HepG2 (cell line): ENCODE results near the gene HSPB6. TPM values are rescaled to one million over a fixed set of nuclear protein-coding genes. Genes with fewer than 3 reads are reported as not detected.

ENCODE experiments used
- ATAC-seq: fragments of 200-7000 bp; cut with Tn5 transposase; 3 replicates; pipeline ENCODE4 v1.9.1; 2020; ENCODE audit warnings: mild to moderate bottlenecking, moderate library complexity
- BruUV-seq: library from RNA; stranded (reverse); fragments of 400-500 nt; replicated peaks from 2 replicates; lab custom pipeline; 2021; lab: Mats Ljungman, UMichigan
- CTCF ChIA-PET: fragments of 300-600 bp; formaldehyde crosslinking; extraction: SDS; loops from one replicate; lab custom pipeline; 2021; ENCODE audit warnings: low total read pairs, inconsistent platforms, low intra/inter-chr PET ratio; lab: Yijun Ruan, JAX
- POLR2A ChIA-PET: fragments of 350-600 bp; sonication (Branson Sonifier 250); formaldehyde crosslinking; loops from one replicate; lab custom pipeline; 2020; ENCODE audit warnings: antibody characterized with exemption, inconsistent platforms; lab: Yijun Ruan, JAX
- DNase-seq: peaks from one replicate; pipeline ENCODE4 v3.0.0-alpha.2; 2015; ENCODE audit warnings: low spot score
- FAIRE-seq: peaks from 3 replicates; lab custom pipeline; 2011; peaks lifted over from hg19 to GRCh38; lab: Jason Lieb, UNC
- H2AFZ ChIP-seq: one replicate; pipeline ENCODE4 v1.6.1; 2011; ENCODE audit warnings: low read length, inconsistent platforms
- H3K27ac ChIP-seq: fragments of 300-600 bp; 3 replicates; pipeline ENCODE4 v1.8.0; 2011; ENCODE audit warnings: mixed run types, mild to moderate bottlenecking, mixed read lengths, low read length, inconsistent platforms; ENCODE audit not compliant: insufficient read depth; ENCODE audit errors: extremely low read length
- H3K27me3 ChIP-seq, 2 experiments: fragments of 200-600 bp in 1 of 2; 2 replicates in 1 of 2; 3 replicates in 1 of 2; pipeline versions ENCODE4 v1.6.0 to v1.8.0; 2011; ENCODE audit warnings: low read length in 2 of 2, mild to moderate bottlenecking in 2 of 2, moderate library complexity in 2 of 2, inconsistent platforms in 1 of 2; ENCODE audit not compliant: insufficient read depth in 2 of 2, control insufficient read depth in 1 of 2
- H3K36me3 ChIP-seq, 2 experiments: fragments of 200-600 bp in 1 of 2; replicated peaks in 1 of 2; 2 replicates in 1 of 2; 3 replicates in 1 of 2; pipeline versions ENCODE4 v1.5.1 to v1.8.0; 2011; ENCODE audit warnings: low read length in 2 of 2, inconsistent platforms in 1 of 2; ENCODE audit not compliant: insufficient read depth in 2 of 2, control insufficient read depth in 1 of 2
- H3K4me1 ChIP-seq: 2 replicates; pipeline ENCODE4 v1.5.1; 2012; ENCODE audit warnings: low read length, inconsistent platforms; ENCODE audit not compliant: insufficient read depth
- H3K4me2 ChIP-seq: 2 replicates; pipeline ENCODE4 v1.6.0; 2011; ENCODE audit warnings: low read depth, low read length, inconsistent platforms
- H3K4me3 ChIP-seq, 3 experiments: fragments of 200-600 bp in 1 of 3; sonication (generic), shearing (Covaris generic) in 1 of 3; replicated peaks in 1 of 3; 2 replicates each; pipeline ENCODE4 v1.5.1; 2011 to 2016; ENCODE audit warnings: low read length in 3 of 3, inconsistent platforms in 2 of 3, low read depth in 2 of 3, mild to moderate bottlenecking in 2 of 3, control low read depth in 1 of 3, mixed read lengths in 1 of 3; ENCODE audit not compliant: insufficient read depth in 1 of 3
- H3K79me2 ChIP-seq: one replicate; pipeline ENCODE4 v1.6.1; 2011; ENCODE audit warnings: low read length, inconsistent platforms; ENCODE audit not compliant: insufficient read depth
- H3K9ac ChIP-seq: 2 replicates; pipeline ENCODE4 v1.6.0; 2011; ENCODE audit warnings: mild to moderate bottlenecking, low read depth, low read length, inconsistent platforms; ENCODE audit not compliant: insufficient read depth
- H3K9me3 ChIP-seq: 2 replicates; pipeline ENCODE4 v1.5.1; 2012; ENCODE audit warnings: mild to moderate bottlenecking, low read length
- H4K20me1 ChIP-seq: 2 replicates; pipeline ENCODE4 v1.6.0; 2011; ENCODE audit warnings: inconsistent platforms, mild to moderate bottlenecking, low read length, moderate library complexity; ENCODE audit not compliant: insufficient read depth
- ARNT2 ChIP-seq: sonication (generic); formaldehyde crosslinking; IDR thresholded peaks from 2 replicates; pipeline ENCODE4 v1.8.0; 2022; ENCODE audit warnings: mild to moderate bottlenecking, low read depth, missing genetic modification reagents, moderate library complexity
- HMG20B ChIP-seq: conservative IDR thresholded peaks from 2 replicates; pipeline ENCODE4 v1.6.1; 2016; ENCODE audit warnings: missing genetic modification reagents, missing compliant biosample characterization
- HNRNPLL ChIP-seq: fragments of 200-400 bp; formaldehyde crosslinking; IDR thresholded peaks from 2 replicates; pipeline ENCODE4 v1.6.1; 2017; ENCODE audit warnings: mild to moderate bottlenecking, low read depth, low read length; ENCODE audit not compliant: poor library complexity, severe bottlenecking
- KAT7 ChIP-seq: IDR thresholded peaks from 2 replicates; pipeline ENCODE4 v1.6.1; 2018; ENCODE audit warnings: borderline replicate concordance, missing compliant biosample characterization
- SMARCE1 ChIP-seq: fragments of 450-650 bp; IDR thresholded peaks from 2 replicates; pipeline ENCODE4 v1.6.1; 2017; ENCODE audit warnings: borderline replicate concordance
- ZFP62 ChIP-seq: sonication (generic); formaldehyde crosslinking; IDR thresholded peaks from 2 replicates; pipeline ENCODE4 v1.4.0; 2020; ENCODE audit warnings: missing genetic modification reagents
- ZNF615 ChIP-seq: sonication (generic); formaldehyde crosslinking; IDR thresholded peaks from 2 replicates; pipeline ENCODE4 v1.5.0; 2020; ENCODE audit warnings: mild to moderate bottlenecking, missing genetic modification reagents, borderline replicate concordance
- ZNF772 ChIP-seq: sonication (generic); formaldehyde crosslinking; IDR thresholded peaks from 2 replicates; pipeline ENCODE4 v1.5.0; 2020; ENCODE audit warnings: mild to moderate bottlenecking, missing genetic modification reagents
- ZNF782 ChIP-seq: sonication (generic); formaldehyde crosslinking; IDR thresholded peaks from 2 replicates; pipeline ENCODE4 v1.4.0; 2020; ENCODE audit warnings: missing genetic modification reagents, mild to moderate bottlenecking, borderline replicate concordance
- ZNF891 ChIP-seq: sonication (generic); formaldehyde crosslinking; IDR thresholded peaks from 2 replicates; pipeline ENCODE4 v1.5.0; 2020; ENCODE audit warnings: mild to moderate bottlenecking, missing genetic modification reagents
- WGBS: methylation state at CpG from one replicate; pipeline ENCODE4 v1.1.6; 2017; ENCODE audit warnings: low lambda C conversion rate; 5-methylcytosine and 5-hydroxymethylcytosine counted together
- in situ Hi-C: cut with HindIII; loops from 2 replicates; pipeline ENCODE4 v1.10.0; 2017; ENCODE audit warnings: low pct_unique_long_range_greater_than_20kb; ENCODE audit not compliant: extremely low pct_ligation_motif_present
- intact Hi-C: fragments of 100-400 bp; cut with micrococcal nuclease; formaldehyde crosslinking; loops from one replicate; pipeline ENCODE4 v1.10.0; 2022; ENCODE audit not compliant: unreplicated experiment
- polyA plus RNA-seq, 8 experiments: library from polyadenylated mRNA; depleted of rRNA in 3 of 8; stranded (reverse) in 7 of 8; unstranded in 1 of 8; fragments of >200 nt; fragmentation: Illumina TruSeq in 4 of 8; extraction: Trizol in 4 of 8; gene quantifications; 2 replicates each; pipeline versions ENCODE4 v1.2.1 to v1.2.3, GENCODE V29; 2011 to 2016; ENCODE audit warnings: low read depth in 4 of 8, missing spikeins in 1 of 8, mixed read lengths in 1 of 8; ENCODE audit not compliant: insufficient read depth in 1 of 8
- total RNA-seq, 5 experiments: library from RNA; depleted of rRNA; stranded (reverse); fragments of >200 nt; fragmentation: Illumina TruSeq; extraction: Trizol; gene quantifications; 2 replicates each; pipeline ENCODE4 v1.2.3, GENCODE V29; 2016; ENCODE audit warnings: low read depth in 1 of 5
- TF ChIP-seq, protein P1 (sequence below): sonication (generic); formaldehyde crosslinking; IDR thresholded peaks from 2 replicates; pipeline ENCODE4 v1.8.0; 2022; ENCODE audit warnings: mild to moderate bottlenecking, missing genetic modification reagents, borderline replicate concordance
- TF ChIP-seq, protein P2 (sequence below): IDR thresholded peaks from 2 replicates; pipeline ENCODE4 v1.6.1; 2016; ENCODE audit warnings: missing compliant biosample characterization, missing genetic modification reagents, borderline replicate concordance
- TF ChIP-seq, protein P3 (sequence below): conservative IDR thresholded peaks from 2 replicates; pipeline ENCODE4 v1.6.1; 2018; ENCODE audit warnings: missing genetic modification reagents
- TF ChIP-seq, protein P4 (sequence below): sonication (generic); formaldehyde crosslinking; IDR thresholded peaks from 2 replicates; pipeline ENCODE4 v1.4.0; 2020; ENCODE audit warnings: mild to moderate bottlenecking, missing genetic modification reagents
- TF ChIP-seq, protein P5 (sequence below): sonication (generic); formaldehyde crosslinking; IDR thresholded peaks from 2 replicates; pipeline ENCODE4 v1.5.1; 2020; ENCODE audit warnings: missing genetic modification reagents, mild to moderate bottlenecking, borderline replicate concordance
- TF ChIP-seq, protein P6 (sequence below): sonication (generic); formaldehyde crosslinking; IDR thresholded peaks from 2 replicates; pipeline ENCODE4 v1.8.0; 2022; ENCODE audit warnings: missing genetic modification reagents, mild to moderate bottlenecking, moderate library complexity, borderline replicate concordance

Gene HSPB6
- total and polyA plus RNA-seq, 2 of the 13 experiments (the other 11 are each of a cell fraction or from before 2014, with no cell fraction given) = 0.18 TPM; not detected in 1

DNA sequence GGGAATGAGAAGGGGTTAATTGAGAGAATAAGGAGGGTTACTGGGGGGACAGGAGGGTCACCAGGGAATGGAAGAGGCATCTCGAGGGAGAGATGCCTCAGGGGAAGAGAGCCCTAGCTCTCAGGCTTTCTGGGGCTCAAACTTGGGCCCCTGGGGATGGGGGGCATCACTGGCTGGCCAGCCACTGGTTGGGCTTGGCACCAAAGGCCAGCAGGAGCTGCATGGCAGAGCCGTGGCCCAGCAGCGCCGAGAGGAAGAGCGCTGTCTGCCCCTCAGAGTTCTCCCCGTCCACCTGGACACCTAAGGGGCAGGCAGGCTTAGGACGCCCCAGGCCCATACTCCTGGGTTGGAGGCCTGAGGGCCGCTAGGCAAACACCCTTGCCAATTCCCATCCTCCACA lies 36.1 kb upstream of the HSPB6 start:
- no peak overlapping the region for H3K9ac ChIP-seq
- peaks cover 42% of the 10 kb centered on the region for H3K4me1 ChIP-seq
- no peaks in the 10 kb centered on the region for H3K36me3 ChIP-seq
- in situ Hi-C loops (no loop called here), intact Hi-C loops (no loop called here)
- DNase-seq (no peak), ATAC-seq (no peak), FAIRE-seq (no peak)
- CTCF ChIA-PET = no interaction called here
- no peak overlapping the region for H3K4me3 ChIP-seq
- 24% methylated on average over 2 of the region's 8 CpGs for WGBS
- H3K9me3 ChIP-seq = no peaks in the 10 kb centered on the region
- H3K79me2 ChIP-seq = no peaks in the 10 kb centered on the region
- no peak overlapping the region for H2AFZ ChIP-seq
- no TSS peak for BruUV-seq
- no peak overlapping the region for H3K27ac ChIP-seq
- POLR2A ChIA-PET = interaction anchor here (1.2 kb wide), 1 partner anchor 19 kb away, joined by 3 read pairs; no protein-coding TSS in a partner anchor
- no peaks in the 10 kb centered on the region for H4K20me1 ChIP-seq
- no peak overlapping the region for H3K4me2 ChIP-seq
- peaks cover 0 to 4% of the 10 kb centered on the region in 2 experiments; a peak in 3 of 5 replicates for H3K27me3 ChIP-seq
- TF ChIP-seq ZNF782 (CRISPR knock-in tag) (no peak), KAT7 (CRISPR knock-in tag) (no peak), ZNF615 (CRISPR knock-in tag) (no peak), ZNF891 (CRISPR knock-in tag) (no peak), SMARCE1 (no peak), ZFP62 (CRISPR knock-in tag) (no peak), HMG20B (no peak), ARNT2 (CRISPR knock-in tag) (no peak), ZNF772 (CRISPR knock-in tag) (no peak), HNRNPLL (no peak)
- TF ChIP-seq, protein P1, sequence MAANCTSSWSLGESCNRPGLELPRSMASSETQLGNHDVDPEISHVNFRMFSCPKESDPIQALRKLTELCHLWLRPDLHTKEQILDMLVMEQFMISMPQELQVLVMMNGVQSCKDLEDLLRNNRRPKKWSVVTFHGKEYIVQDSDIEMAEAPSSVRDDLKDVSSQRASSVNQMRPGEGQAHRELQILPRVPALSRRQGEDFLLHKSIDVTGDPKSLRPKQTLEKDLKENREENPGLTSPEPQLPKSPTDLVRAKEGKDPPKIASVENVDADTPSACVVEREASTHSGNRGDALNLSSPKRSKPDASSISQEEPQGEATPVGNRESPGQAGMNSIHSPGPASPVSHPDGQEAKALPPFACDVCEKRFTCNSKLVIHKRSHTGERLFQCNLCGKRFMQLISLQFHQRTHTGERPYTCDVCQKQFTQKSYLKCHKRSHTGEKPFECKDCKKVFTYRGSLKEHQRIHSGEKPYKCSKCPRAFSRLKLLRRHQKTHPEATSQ (CRISPR knock-in tag) = no peak
- TF ChIP-seq, protein P2, sequence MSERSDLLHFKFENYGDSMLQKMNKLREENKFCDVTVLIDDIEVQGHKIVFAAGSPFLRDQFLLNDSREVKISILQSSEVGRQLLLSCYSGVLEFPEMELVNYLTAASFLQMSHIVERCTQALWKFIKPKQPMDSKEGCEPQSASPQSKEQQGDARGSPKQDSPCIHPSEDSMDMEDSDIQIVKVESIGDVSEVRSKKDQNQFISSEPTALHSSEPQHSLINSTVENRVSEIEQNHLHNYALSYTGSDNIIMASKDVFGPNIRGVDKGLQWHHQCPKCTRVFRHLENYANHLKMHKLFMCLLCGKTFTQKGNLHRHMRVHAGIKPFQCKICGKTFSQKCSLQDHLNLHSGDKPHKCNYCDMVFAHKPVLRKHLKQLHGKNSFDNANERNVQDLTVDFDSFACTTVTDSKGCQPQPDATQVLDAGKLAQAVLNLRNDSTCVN (CRISPR knock-in tag) = no peak
- TF ChIP-seq, protein P3, sequence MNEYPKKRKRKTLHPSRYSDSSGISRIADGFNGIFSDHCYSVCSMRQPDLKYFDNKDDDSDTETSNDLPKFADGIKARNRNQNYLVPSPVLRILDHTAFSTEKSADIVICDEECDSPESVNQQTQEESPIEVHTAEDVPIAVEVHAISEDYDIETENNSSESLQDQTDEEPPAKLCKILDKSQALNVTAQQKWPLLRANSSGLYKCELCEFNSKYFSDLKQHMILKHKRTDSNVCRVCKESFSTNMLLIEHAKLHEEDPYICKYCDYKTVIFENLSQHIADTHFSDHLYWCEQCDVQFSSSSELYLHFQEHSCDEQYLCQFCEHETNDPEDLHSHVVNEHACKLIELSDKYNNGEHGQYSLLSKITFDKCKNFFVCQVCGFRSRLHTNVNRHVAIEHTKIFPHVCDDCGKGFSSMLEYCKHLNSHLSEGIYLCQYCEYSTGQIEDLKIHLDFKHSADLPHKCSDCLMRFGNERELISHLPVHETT (CRISPR knock-in tag) = no peak
- TF ChIP-seq, protein P4, sequence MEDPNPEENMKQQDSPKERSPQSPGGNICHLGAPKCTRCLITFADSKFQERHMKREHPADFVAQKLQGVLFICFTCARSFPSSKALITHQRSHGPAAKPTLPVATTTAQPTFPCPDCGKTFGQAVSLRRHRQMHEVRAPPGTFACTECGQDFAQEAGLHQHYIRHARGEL (CRISPR knock-in tag) = no peak
- TF ChIP-seq, protein P5, sequence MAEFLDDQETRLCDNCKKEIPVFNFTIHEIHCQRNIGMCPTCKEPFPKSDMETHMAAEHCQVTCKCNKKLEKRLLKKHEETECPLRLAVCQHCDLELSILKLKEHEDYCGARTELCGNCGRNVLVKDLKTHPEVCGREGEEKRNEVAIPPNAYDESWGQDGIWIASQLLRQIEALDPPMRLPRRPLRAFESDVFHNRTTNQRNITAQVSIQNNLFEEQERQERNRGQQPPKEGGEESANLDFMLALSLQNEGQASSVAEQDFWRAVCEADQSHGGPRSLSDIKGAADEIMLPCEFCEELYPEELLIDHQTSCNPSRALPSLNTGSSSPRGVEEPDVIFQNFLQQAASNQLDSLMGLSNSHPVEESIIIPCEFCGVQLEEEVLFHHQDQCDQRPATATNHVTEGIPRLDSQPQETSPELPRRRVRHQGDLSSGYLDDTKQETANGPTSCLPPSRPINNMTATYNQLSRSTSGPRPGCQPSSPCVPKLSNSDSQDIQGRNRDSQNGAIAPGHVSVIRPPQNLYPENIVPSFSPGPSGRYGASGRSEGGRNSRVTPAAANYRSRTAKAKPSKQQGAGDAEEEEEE (CRISPR knock-in tag) = no peak
- TF ChIP-seq, protein P6, sequence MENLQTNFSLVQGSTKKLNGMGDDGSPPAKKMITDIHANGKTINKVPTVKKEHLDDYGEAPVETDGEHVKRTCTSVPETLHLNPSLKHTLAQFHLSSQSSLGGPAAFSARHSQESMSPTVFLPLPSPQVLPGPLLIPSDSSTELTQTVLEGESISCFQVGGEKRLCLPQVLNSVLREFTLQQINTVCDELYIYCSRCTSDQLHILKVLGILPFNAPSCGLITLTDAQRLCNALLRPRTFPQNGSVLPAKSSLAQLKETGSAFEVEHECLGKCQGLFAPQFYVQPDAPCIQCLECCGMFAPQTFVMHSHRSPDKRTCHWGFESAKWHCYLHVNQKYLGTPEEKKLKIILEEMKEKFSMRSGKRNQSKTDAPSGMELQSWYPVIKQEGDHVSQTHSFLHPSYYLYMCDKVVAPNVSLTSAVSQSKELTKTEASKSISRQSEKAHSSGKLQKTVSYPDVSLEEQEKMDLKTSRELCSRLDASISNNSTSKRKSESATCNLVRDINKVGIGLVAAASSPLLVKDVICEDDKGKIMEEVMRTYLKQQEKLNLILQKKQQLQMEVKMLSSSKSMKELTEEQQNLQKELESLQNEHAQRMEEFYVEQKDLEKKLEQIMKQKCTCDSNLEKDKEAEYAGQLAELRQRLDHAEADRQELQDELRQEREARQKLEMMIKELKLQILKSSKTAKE (CRISPR knock-in tag) = no peak
